Measurements from ENCODE around the gene LHFPL6.

The LHFPL6 gene

DNA sequence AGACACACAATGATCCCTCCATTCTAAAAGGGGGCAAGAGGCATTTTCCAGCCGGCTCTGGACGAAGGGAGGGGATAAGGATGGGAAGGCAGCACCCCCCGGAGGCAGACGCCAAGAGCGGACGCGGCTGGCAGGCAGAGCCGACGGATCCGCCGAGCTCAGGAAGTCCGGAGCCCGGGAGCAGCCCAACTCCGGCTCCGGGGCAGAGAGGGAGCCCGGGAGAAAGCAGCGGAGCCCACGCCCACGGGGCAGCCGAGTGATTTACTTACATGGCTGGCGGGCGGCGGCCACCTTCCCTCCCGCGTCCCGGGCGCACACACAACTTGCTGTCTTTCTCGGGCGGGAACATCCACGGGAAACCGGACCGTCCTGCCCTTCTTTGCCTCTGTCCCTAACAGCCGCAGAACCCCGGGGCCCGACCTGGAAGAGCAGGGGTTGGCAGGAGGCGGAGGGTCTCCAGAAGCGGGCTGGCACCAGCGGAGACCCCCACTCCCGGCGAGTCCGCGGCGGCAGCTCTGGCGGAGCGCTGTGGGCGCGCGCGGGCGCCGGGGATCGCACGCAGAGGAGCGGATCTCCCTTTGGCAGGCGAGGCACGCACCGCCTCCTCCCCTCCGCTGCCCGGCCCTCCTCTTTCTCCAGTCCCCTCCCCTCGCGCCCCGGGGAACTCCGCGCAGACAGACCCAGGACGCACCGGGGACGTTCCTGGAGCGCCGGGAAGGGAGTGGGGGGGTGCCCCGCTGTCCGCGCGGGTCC is at the start of gene LHFPL6:
TSS of gene LHFPL6 (minus strand) at position 580 of the 753 bp plus-strand sequence.
- DNase-seq, result peak in 2 of 4 experiments; percentile 10 to 14

DNA sequence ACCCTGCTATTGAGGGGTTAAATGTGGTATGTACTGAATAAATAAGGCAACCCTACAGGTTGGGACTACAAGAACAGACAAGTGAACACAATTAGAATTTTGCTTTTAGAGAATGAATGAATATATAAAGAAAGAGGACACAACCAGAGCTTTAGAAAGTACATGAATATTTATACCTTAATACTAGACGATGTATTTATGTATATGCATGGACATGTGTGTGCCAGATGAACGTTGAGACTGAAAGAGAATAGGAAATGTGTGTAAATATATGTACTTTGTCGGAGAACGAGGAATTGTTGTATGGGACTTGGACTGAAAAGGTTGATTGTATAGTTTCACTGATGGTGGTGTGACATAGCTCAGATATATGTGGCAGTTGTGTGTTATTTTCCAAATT is 43.1 kb upstream of the LHFPL6 start:
- no peak for DNase-seq

DNA sequence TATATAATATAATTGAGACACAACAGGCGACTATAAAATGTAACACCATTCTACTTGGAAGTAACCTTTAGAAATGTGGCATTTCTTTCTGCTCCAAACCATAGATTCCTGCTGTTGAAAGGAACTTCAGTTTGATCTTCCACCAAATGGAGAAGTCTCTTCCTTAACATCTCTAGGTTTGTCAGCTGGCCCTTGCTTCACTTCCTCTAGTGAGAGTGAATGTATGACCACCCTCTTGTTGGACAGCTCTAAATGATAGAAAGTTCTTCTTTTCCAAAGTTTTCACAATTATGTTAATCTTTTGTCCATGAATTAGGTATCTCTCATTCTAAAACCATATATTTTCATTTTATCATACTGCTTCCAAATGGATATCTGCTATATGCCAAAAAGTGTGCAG is 38.7 kb upstream of the LHFPL6 start:
- DNase-seq, result no peak

DNA sequence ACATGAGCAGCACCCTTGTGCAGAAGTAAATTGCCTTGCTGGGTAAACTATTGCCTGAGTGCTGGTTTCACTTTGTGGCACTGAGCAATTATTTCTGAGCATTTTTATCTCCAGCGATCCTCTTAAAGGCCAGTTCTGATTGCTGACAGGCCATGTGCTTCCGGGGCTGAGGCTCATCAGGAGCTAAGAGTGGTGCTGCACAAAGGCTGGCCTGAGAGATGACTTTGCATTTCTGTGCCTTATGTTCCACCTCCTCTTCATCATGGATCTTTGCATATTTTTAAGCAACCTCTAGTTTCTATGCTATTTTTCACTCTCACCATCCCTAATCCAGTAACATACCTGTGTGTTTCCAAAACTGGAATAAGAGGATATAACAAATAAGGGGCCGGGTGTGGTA is 34.9 kb upstream of the LHFPL6 start:
- DNase-seq, result no peak

DNA sequence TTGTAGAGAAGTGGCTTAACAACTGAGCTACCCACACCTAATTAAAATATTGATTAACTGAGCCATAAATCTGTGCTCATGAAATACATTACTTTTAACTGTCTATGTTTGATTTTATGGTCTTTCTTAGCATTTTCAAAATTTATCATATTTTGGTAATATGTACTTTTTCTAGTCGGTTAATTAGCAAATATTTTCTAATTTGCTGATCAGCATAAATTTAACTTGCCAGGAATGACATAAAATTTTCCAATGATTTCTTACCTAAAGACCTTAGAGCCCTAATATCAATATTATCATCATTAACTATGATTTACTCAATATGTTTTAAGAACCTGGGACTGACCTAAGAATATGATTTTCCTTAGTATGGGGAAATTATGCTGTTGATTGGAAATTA is 32.6 kb upstream of the LHFPL6 start:
- no peak for DNase-seq

DNA sequence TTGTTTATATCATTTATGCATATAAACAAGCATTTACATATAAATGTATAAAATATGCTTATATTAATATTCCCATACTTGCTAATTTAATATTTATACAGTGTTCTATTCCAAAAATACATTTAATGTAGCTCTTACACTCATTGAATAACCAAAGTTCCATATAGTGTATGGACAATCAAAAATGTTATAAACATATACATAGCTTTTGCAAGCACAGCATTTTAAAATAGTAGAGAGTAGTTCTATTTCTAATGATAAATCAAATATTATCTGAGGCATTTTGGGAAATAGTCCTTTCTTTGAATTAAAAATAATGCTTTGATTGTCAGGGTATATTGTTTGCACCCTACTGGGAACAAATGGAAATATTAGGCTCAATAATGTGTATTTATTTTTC is 30.0 kb upstream of the LHFPL6 start:
- DNase-seq, result no peak

DNA sequence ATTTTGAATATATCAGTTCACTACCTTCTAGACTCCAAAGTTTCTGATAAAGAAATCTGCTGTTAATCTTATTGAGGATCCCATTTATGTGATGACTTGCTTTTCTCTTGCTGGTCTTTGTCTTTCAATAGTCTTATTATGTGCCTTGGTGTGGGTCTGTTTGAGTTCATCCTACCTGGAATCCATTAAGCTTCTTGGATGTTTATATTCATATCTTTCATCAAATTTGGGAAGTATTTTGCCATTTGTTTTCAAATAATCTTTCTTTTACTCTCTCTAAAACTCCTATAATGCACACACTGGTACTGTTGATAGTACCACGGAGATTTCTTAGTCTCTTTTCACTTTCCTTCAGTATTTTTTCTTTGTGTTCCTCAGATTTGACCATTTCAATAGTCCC is 28.3 kb upstream of the LHFPL6 start:
- DNase-seq, result no peak

DNA sequence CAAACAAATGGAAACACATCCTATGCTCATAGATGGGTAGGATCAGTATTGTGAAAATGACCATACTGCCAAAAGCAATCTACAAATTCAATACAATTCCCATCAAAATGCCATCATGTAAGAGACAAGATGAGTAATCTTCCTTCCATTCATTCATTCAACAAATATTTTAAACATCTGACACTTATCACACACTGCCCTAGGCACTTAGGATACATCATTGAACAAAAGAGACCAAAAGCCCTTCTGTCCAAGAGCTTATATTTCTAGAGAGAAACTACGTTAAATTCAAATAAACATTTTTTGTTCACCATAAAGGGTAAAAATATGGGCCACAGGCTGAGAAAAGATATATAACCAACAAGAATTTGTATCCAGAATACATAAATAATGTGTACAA is 20.5 kb upstream of the LHFPL6 start:
- DNase-seq, result no peak

DNA sequence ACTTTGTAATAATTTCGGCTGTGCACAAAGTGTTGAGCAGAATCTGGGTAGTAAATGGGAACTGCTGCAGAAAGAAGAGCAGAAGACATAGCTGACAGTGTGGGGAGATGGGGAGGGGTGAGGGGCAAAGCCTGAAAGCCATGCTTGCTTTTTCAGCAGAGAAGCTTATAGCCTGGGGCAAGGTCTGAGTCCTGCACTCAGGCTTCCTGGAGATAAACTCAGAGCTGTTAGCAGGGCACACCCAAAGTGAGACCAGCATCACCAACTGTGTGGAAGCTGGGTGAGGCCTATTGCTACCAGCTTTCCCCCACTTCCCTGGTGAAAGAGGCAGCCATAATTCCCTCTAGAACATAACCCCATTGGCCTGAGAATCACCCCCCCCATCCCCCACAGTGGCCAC is 15.6 kb upstream of the LHFPL6 start:
- DNase-seq, result no peak

DNA sequence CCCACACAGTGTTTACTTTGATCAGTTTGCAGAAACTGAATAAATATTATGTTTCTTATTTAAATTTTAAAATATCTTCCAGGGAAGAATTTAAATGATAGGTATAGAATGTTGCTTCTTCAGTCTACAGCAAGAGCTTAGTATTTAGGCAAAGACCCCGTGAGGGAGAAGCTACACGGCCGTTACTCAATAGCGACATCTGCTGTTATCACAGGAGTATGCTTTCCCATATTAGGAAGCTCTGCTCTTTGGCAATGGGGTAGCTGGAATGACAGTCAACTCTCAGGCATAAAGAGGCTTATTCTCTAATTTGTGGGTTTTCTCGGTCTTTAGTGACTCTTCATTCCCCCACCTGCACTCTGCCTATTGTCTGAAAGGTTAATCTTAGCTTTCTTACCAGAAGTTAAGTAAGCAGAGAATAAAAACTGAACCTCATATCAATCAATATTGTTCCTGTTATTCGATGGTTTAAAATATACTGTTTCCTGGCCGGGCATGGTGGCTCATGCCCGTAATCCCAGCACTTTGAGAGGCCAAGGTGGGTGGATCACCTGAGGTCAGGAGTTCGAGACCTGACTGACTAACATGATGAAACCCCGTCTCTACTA is 13.2 kb upstream of the LHFPL6 start:
- DNase-seq, result peak in 1 of 4 experiments; percentile 2

DNA sequence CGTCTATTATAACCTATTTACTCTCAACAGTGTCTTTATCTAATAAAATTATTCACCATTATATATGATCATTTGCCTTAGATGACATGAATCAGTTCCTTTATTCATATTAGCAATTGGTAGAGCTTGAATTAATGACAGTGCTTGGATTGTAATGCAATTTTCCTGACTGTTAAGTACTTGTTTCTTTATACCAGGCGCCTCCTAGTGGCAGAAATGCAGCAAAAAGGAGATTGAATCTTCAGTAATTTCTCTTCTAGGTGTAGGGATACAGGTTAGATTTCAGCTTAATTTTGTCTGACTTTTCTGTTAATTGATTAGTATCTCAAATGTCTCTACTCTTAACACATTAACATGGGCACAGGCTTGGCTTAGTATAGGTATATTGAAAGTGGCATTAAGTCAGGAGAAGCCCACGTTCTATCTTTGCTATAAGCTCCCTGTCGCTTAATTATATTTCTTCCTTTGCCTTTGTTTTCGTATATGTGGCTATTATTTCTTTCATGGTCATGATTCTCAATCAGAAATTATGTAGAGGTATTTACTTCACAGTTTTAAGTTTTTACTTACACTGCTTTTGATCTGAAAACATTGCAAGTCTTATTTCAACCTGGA is 9.1 kb upstream of the LHFPL6 start:
- DNase-seq, result peak in 3 of 4 experiments; percentile 18 to 44 (median 29)

DNA sequence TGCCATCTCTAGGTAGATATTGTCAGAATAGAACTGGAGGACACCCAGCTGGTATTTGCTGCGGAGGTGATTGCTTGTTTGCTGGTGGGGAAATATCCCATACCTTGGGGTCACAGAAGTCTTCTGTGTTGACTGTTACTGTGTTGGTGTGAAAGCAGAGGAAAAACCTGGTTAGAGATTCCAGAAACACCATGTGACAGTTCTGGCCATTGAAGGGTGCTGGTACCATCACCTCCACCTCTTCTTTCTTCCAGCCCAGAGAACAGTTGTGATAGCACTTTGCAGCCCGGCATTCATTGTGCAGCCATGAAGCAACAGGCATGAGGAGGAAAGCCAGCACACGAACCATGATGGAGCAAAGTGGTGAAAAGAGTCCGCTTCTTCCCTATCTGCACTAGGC is 4.9 kb upstream of the LHFPL6 start:
- no peak for DNase-seq

DNA sequence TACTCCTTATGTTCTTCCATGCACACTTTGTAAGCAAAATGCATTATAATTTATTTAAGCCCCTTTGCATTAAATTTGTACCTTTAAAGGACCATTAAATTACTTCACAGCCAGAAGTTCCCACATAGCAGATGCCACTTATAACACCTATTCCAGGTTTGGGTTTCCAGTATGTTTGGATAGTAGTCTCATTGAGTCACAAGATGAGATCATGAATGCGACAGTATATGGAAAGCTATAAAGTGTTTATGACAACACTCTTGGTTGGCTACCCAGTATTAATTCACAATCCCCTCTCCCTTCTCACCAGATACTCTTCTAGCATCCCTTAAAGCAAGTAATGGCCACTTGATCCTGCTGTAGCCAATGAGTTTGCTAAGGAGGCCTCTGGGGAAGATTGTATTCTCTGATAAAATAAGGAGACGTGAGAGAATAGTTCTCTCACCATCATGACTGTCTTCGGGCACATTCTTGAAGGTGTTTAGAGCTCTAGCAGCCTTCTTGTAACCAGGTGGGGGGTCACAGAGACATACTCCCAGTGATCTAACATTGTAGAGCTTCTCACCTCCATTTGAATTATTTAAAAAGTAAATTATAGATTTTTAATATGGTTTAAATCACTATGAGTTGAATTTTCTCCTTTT is 2.8 kb upstream of the LHFPL6 start:
- no peak for DNase-seq

DNA sequence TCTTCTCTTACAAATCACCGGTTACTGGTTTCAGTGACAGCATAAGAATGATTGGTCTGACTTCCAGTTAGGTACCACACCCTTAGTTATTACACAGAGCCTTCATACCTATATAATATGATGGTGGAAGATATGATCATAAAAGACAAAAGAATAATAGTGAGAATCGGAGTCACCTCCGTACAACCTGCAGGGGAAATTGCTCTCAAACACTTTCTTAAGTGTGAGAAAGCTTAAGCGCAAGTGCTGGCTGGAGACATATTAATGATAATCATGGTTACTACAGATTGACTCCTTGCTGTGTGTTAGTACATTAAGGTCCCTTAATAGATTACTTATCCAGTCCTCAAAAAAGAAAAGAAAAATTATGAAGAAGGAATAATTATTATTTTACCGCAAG is 1.8 kb upstream of the LHFPL6 start:
- DNase-seq, result no peak

DNA sequence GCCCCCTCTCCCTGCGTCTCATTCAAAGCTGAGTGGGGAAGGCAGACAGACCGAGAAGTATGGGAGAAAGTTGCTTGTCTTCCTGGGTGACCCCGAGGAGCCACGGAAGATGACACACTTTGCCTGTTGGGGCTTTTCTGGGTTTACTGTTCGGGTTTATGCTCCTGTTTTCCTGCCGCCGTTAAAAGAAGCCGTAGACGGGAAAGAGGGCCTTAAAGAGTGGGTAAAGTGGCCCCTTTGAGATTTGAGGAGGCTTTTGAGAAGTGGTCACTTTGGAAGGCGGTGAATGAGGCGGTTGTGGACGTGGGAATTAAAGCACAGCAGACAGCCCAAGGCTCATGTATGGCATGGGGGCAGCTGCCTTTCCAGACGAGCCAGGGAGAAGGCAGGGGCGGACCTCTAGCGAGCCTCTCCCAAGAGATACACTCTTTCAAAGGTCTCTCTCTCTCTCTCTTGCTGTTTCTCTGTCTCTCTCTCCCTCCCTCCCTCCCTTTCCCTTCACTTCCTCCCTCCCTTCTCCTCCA is 493 bp upstream of the LHFPL6 start:
- no peak for DNase-seq

DNA sequence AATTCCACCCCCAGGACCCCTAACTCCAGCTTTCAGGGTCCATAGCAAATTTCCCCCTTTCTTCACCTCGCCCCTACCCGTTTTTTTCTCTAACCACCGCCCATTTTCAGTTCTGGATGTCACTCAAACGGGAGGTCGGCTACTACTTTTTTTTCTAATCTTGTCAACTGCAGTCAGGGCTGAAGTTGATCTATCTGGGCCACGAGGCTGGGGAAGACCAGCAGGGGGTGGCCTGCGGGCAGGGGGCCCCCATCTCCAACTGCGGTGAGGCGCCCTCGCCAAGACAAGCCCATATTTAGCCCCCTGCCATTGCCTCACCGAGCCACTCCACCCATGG is 748 bp downstream of the LHFPL6 start:
- DNase-seq, result no peak

DNA sequence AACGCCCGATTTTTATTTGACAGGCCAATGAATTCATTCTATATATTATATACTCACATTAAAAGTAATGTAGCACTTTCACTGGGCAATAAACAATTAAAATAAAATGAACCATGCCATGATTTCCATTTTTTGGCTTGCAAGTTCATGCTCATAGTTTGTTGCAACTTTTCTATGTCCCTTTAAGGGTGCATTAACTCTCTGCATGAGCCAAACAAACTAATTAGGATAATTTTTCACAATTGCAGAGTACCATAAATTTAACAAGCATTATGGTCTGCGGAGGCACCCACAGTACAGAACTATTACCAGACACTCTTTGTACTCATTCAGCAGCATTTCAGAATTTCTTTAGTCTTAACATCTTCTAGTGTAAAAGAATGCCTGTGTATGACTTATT is 1.4 kb downstream of the LHFPL6 start:
- DNase-seq, result no peak

DNA sequence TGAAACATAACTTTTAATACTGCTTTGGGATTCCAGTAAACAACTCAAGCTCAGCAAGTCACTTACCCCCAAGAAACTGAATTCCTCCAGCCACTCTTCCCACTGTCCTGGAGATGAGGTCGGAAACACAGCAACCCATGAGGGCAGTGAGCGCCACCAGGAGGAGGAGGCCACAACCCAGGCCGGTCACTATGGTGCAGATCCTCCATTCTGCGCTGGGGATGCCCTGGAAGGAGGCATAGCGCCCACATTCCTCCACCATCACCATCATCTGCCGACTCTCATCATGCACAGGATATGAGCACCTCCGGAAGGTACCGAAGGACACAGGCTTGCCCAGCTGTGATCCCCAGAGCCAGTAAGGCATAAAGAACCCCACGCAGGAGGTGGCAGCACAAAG is 2.2 kb downstream of the LHFPL6 start:
- no peak for DNase-seq

DNA sequence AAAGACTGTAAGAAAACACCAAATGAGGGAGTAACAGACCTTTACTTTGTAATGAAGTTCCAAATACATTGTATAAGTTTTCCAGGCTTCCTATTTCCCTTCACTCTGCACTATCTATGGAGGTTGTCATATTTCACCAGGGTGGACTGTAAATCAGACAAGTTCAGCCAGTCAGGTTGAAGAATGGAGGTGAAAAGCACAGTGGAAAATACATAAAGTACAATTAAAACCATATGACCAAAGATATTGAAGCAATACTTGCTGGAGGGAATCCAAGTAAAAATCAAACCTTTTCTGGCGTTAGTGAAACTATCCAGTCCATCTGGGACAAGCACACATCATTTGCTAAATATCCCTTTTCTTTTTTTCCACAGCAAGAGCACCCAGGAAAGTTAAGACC is 3.2 kb downstream of the LHFPL6 start:
- DNase-seq, result no peak

DNA sequence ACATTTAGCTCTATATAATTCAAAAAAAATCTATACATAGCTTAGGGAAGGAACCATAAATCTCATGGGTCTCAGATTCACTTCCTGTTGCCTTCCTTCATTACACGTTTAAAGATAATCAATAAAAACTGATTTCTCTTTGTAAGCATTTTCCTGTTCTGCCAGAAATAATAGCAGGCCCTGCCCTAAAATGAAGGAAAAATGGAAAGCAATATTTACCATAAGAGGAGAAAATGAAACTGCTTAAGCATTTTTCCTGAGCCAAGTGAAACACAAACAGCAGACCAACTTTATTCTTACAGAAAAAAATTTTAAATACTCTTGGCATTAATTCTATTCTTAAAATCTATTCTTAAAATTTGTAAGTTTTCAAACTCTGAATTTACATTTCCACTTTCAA is 4.0 kb downstream of the LHFPL6 start:
- DNase-seq, result no peak

DNA sequence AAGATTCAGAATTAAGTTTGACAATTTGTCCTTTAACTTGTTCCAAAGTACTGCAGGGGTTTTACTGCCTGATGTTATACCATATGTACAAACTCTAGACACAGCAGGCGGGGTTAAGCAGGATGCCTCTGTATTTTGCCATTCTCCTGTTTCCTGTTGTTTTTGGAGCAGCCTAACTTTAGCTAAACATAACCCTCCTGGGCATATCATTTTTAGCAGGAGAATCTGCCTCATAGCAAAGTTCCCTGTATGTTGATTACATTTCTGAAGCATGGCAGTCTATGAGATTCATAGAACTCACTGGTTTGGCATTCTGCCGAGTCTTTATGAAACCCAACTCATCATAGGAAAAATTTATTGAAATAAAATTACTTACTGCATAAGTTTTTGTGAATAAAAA is 5.2 kb downstream of the LHFPL6 start:
- no peak for DNase-seq

DNA sequence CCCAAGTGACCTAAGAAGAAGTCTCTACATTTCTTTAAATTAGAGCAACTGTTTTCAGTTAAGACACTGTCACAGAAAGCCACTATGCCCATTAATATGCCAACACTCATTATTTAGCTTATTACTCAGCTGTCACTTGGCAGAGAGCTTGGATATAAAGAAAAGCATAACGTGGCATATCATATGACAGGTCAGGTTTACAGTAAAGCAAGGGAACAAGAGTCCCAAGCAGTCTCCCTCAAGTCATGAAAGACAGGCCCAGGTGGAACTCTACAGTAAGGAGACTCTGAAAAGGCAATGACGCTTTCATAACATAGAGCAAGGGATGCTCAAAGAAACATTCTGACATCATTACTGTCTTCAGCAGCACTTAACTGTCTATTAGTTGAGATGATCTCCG is 6.3 kb downstream of the LHFPL6 start:
- no peak for DNase-seq

DNA sequence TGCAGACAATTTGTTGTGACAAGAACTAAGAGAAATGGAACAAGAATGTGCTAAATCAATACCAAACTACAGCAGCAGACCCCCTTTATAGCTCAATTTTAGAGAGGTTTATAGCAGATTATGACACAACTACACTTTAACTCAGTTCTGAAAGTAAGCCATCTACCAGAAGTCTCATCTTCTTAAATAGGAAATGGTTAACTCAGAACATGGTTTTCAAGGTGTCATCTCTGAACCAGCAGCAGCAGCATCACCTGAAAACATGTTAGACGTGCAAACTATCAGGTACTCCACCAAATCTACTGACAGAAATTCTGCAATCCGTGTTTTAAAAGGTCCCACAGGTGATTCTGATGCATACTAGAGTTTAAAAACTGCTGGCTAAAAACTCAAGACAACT is 6.8 kb downstream of the LHFPL6 start:
- DNase-seq, result no peak

DNA sequence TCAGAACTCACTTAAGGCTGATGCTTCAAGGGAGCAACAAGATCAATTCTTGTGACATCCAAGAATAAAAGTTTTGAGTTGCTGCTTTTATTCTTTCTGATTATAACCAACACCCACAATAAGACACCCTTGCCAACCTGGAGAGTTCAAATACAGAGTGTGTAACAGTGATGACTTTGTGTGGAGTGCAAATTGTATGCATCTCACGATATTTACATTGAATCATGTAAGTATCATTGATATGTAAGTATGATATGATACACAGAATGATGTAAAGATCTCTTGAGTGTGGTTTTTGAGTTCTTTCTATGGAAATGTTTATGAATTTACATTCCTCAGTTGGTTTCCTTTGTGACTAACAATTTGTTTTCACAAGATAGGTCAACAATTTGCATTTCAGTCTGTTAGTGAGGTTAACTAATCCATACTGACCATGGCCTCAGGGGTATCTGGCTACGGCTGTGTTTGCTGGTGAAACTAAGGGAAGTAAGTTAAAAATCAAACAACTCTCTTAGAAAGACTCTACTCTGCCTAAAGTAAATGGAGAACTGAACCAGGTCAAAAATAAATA is 12.4 kb downstream of the LHFPL6 start:
- no peak for DNase-seq
